Astrocyte of the cerebellum (primary cell): ENCODE data around the gene LINC00237.
A peak's percentile ranks its signal among the peaks of the same experiment; 100 is the strongest.

ENCODE experiments used
- DNase-seq: peaks from one replicate; pipeline ENCODE4 v3.0.0-alpha.2; 2011; ENCODE audit warnings: low read depth
- H3K4me3 ChIP-seq: 2 replicates; pipeline ENCODE4 v1.5.1; 2011; ENCODE audit warnings: mild to moderate bottlenecking, low read depth, low read length, moderate library complexity
- CTCF ChIP-seq: IDR thresholded peaks from 2 replicates; pipeline ENCODE4 v1.5.1; 2012; ENCODE audit warnings: low read length, low read depth, moderate library complexity, mild to moderate bottlenecking; ENCODE audit errors: missing control alignments
- in situ Hi-C: cut with HindIII; loops from 2 replicates; pipeline ENCODE4 v1.10.0; 2017; ENCODE audit warnings: low sequenced_read_pairs

Gene LINC00237

GRCh38 chr20:21126581-21126870, 20.4 kb upstream of the LINC00237 start:
- no peak for DNase-seq
- in situ Hi-C loops = no loop called here
- no peak for TF ChIP-seq CTCF
- H3K4me3 ChIP-seq = peak overlapping the region; percentile 95

- in situ Hi-C loops = no loop called here
Measured at GRCh38 chr20:21125849-21126580, 19.9 kb upstream of the LINC00237 start, which contains the start of gene KIZ. Gene KIZ (plus strand): TSS chr20:21126082. CDS start chr20:21126116, 34 bp downstream.

GRCh38 chr20:21125072-21125848, 19.1 kb upstream of the LINC00237 start:
- TF ChIP-seq CTCF = peak; percentile 17
- no peak for DNase-seq
- in situ Hi-C loops = no loop called here
- peak overlapping the region; percentile 95 for H3K4me3 ChIP-seq

More at GRCh38 chr20:21125849-21126580, 19.9 kb upstream of the LINC00237 start, which contains the start of gene KIZ:
- peak within 1 kb of the TSS; percentile 95 for H3K4me3 ChIP-seq
- peak; percentile 31 for TF ChIP-seq CTCF
- peak; percentile 85 for DNase-seq

- no peak for DNase-seq
- TF ChIP-seq CTCF = no peak
- in situ Hi-C loops = no loop called here
Measured at GRCh38 chr20:21124190-21124589, 18.0 kb upstream of the LINC00237 start.

GRCh38 chr20:21118782-21119181, 12.6 kb upstream of the LINC00237 start:
- DNase-seq = no peak
- in situ Hi-C loops = no loop called here

More at GRCh38 chr20:21124190-21124589, 18.0 kb upstream of the LINC00237 start:
- H3K4me3 ChIP-seq = no peak overlapping the region

GRCh38 chr20:21118138-21118537, 12.0 kb upstream of the LINC00237 start:
- TF ChIP-seq CTCF = no peak
- no peak for DNase-seq
- no peak overlapping the region for H3K4me3 ChIP-seq
- in situ Hi-C loops = no loop called here

More at GRCh38 chr20:21118782-21119181, 12.6 kb upstream of the LINC00237 start:
- no peak for TF ChIP-seq CTCF
- H3K4me3 ChIP-seq = no peak overlapping the region
